SK-N-SH (cell line): ENCODE results near the gene TECPR2. TPM values are rescaled to one million over a fixed set of nuclear protein-coding genes. Genes with fewer than 3 reads are reported as not detected.
"Not testable (repeated sequence)": the region's sequence is repeated elsewhere in the genome, so short reads cannot be mapped to it uniquely, and the experiment has no call there.

Experiments used
- CTCF ChIA-PET: fragments of 300-600, 350-600 bp; formaldehyde crosslinking; extraction: SDS; loops from one replicate; lab custom pipeline; 2021; lab: Yijun Ruan, JAX
- POLR2A ChIA-PET: fragments of 350-600 bp; sonication (Branson Sonifier 250); formaldehyde crosslinking; extraction: SDS; loops from one replicate; lab custom pipeline; 2020; ENCODE audit warnings: antibody characterized with exemption, inconsistent platforms; lab: Yijun Ruan, JAX
- DNase-seq: peaks from one replicate; pipeline ENCODE4 v3.0.0; 2012
- H2AFZ ChIP-seq: fragments of 200-600 bp; sonication (generic); 2 replicates; pipeline ENCODE4 v1.8.1; 2016; ENCODE audit warnings: antibody characterized with exemption, mild to moderate bottlenecking, low read depth
- H3F3A ChIP-seq: fragments of 200-600 bp; sonication (generic); replicated peaks from 2 replicates; pipeline ENCODE3; 2016; ENCODE audit warnings: antibody characterized with exemption, mild to moderate bottlenecking; ENCODE audit not compliant: insufficient read depth
- H3K27ac ChIP-seq, 2 experiments: fragments of 200-500 bp in 1 of 2; fragments of 200-600 bp in 1 of 2; sonication (Bioruptor generic) in 1 of 2; sonication (generic), shearing (Covaris generic) in 1 of 2; 2 replicates each; pipeline versions ENCODE4 v1.5.1 to v1.6.1; 2014 to 2016; ENCODE audit warnings: low read depth in 2 of 2, inconsistent platforms in 1 of 2, low read length in 1 of 2, mild to moderate bottlenecking in 1 of 2, mixed read lengths in 1 of 2
- H3K27me3 ChIP-seq: fragments of 200-600 bp; sonication (generic), shearing (Covaris generic); 2 replicates; pipeline ENCODE4 v1.6.1; 2016; ENCODE audit warnings: mixed run types; ENCODE audit not compliant: insufficient read depth
- H3K36me3 ChIP-seq, 2 experiments: fragments of 200-500 bp in 1 of 2; fragments of 200-600 bp in 1 of 2; sonication (Bioruptor generic) in 1 of 2; sonication (generic) in 1 of 2; replicated peaks in 1 of 2; 2 replicates each; pipeline versions ENCODE3 to v1.5.1; 2014 to 2016; ENCODE audit warnings: low read length in 1 of 2, mild to moderate bottlenecking in 1 of 2; ENCODE audit not compliant: insufficient read depth in 2 of 2, control insufficient read depth in 1 of 2
- H3K4me1 ChIP-seq, 2 experiments: fragments of 200-500 bp in 1 of 2; fragments of 200-600 bp in 1 of 2; sonication (Bioruptor generic) in 1 of 2; sonication (generic), shearing (Covaris generic) in 1 of 2; 2 replicates each; pipeline versions ENCODE4 v1.5.1 to v1.6.1; 2014 to 2016; ENCODE audit warnings: low read depth in 1 of 2, low read length in 1 of 2, mixed run types in 1 of 2; ENCODE audit not compliant: insufficient read depth in 2 of 2, control insufficient read depth in 1 of 2
- H3K4me2 ChIP-seq: fragments of 200-600 bp; sonication (generic), shearing (Covaris generic); 2 replicates; pipeline ENCODE4 v1.6.1; 2017; ENCODE audit warnings: mixed run types
- H3K4me3 ChIP-seq, 2 experiments: fragments of 200-500 bp in 1 of 2; fragments of 200-600 bp in 1 of 2; sonication (Bioruptor generic) in 1 of 2; sonication (generic), shearing (Covaris generic) in 1 of 2; 2 replicates each; pipeline versions ENCODE4 v1.5.1 to v1.8.1; 2014 to 2016; ENCODE audit warnings: low read depth in 2 of 2, inconsistent platforms in 1 of 2, low read length in 1 of 2, mild to moderate bottlenecking in 1 of 2, mixed read lengths in 1 of 2, moderate library complexity in 1 of 2
- H3K79me2 ChIP-seq: fragments of 200-600 bp; sonication (generic); 2 replicates; pipeline ENCODE4 v1.8.1; 2017; ENCODE audit warnings: mild to moderate bottlenecking; ENCODE audit not compliant: insufficient read depth
- H3K9ac ChIP-seq: fragments of 200-600 bp; sonication (generic); 2 replicates; pipeline ENCODE4 v1.6.1; 2017; ENCODE audit warnings: mixed run types
- H3K9me2 ChIP-seq: fragments of 200-600 bp; sonication (generic); 2 replicates; pipeline ENCODE4 v1.6.1; 2017; ENCODE audit warnings: mixed run types
- H3K9me3 ChIP-seq: fragments of 200-600 bp; sonication (generic); 2 replicates; pipeline ENCODE4 v1.6.1; 2017; ENCODE audit warnings: mixed run types, mild to moderate bottlenecking, moderate library complexity
- H4K20me1 ChIP-seq: fragments of 200-600 bp; sonication (generic); 2 replicates; pipeline ENCODE4 v1.6.1; 2017; ENCODE audit warnings: mild to moderate bottlenecking, mixed run types; ENCODE audit not compliant: insufficient read depth
- WGBS: methylation state at CpG from one replicate; pipeline ENCODE4 v1.1.6; 2017; ENCODE audit warnings: low lambda C conversion rate; 5-methylcytosine and 5-hydroxymethylcytosine counted together
- polyA plus RNA-seq, 3 experiments: library from polyadenylated mRNA; depleted of rRNA; stranded (reverse); fragments of >200 nt; gene quantifications; 2 replicates each; pipeline ENCODE4 v1.2.3, GENCODE V29; 2012
- small RNA-seq, 7 experiments: library from RNA; depleted of rRNA; stranded (forward); fragments of <200 nt; gene quantifications; one replicate each; pipeline ENCODE3, GENCODE V24; 2012

The TECPR2 gene
- polyA plus RNA-seq, 1 of the 3 experiments (the other 2 are of a cell fraction), result 6.9 TPM

GRCh38 chr14:102550927-102551401, 188.2 kb downstream of the TECPR2 start:
- H3K27me3 ChIP-seq, H4K20me1 ChIP-seq, H3K9ac ChIP-seq, POLR2A ChIA-PET, CTCF ChIA-PET, H3K4me3 ChIP-seq, H3K9me2 ChIP-seq, DNase-seq, H3K36me3 ChIP-seq, H3K79me2 ChIP-seq, H3K27ac ChIP-seq, H3K4me2 ChIP-seq, H3K9me3 ChIP-seq, H2AFZ ChIP-seq, H3F3A ChIP-seq, H3K4me1 ChIP-seq: not testable (repeated sequence)
- WGBS, result 77% methylated on average over 3 of the region's 3 CpGs

Small RNA genes within 50 kb of the gene (small RNA-seq; reads per million reads assigned to genes)
- 0 reads per million in 7 experiments for gene MIR4309

Other genes starting within 250 kb of the TECPR2 start
- 12.4 and 17.2 TPM in 2 replicates for gene WDR20, start 223.0 kb upstream of the TECPR2 start, polyA plus RNA-seq (2012; rRNA removed)
- 13.3 and 15.2 TPM in 2 replicates for gene MOK, start 57.8 kb upstream of the TECPR2 start, polyA plus RNA-seq (2012; rRNA removed)
- 15.4 and 19.4 TPM in 2 replicates for gene ZNF839, start 43.2 kb upstream of the TECPR2 start, polyA plus RNA-seq (2012; rRNA removed)
- 50.4 and 59.3 TPM in 2 replicates for gene CINP, start 51 bp upstream of the TECPR2 start, polyA plus RNA-seq (2012; rRNA removed)
- 21.3 and 21.4 TPM in 2 replicates for gene ANKRD9, start 146.8 kb downstream of the TECPR2 start, polyA plus RNA-seq (2012; rRNA removed)
- 8.5 and 8.8 TPM in 2 replicates for gene RCOR1, start 229.7 kb downstream of the TECPR2 start, polyA plus RNA-seq (2012; rRNA removed)